GM18502 (cell line): ENCODE results near the gene SLC17A4.
"Not testable (repeated sequence)": the region's sequence is repeated elsewhere in the genome, so short reads cannot be mapped to it uniquely, and the experiment has no call there.

ENCODE experiments used
- ATAC-seq: cut with Tn5 transposase; IDR thresholded peaks from one replicate; pipeline ENCODE4 v1.9.1; 2021; ENCODE audit warnings: mild to moderate bottlenecking; ENCODE audit not compliant: unreplicated experiment, poor library complexity

SLC17A4 gene

GRCh38 chr6:25748601-25749517 is 5.7 kb upstream of the SLC17A4 start:
- not testable (repeated sequence) for ATAC-seq

- ATAC-seq: no peak
These were observed 4.7 kb upstream of the SLC17A4 start for GRCh38 chr6:25749837-25750236.

GRCh38 chr6:25750906-25751305 is 3.6 kb upstream of the SLC17A4 start:
- ATAC-seq: no peak

- no peak for ATAC-seq
These were observed 1.5 kb upstream of the SLC17A4 start for GRCh38 chr6:25753079-25753478.

- ATAC-seq: no peak
These were observed 941 bp downstream of the SLC17A4 start for GRCh38 chr6:25755483-25755882.

GRCh38 chr6:25756382-25757363 is 2.1 kb downstream of the SLC17A4 start:
- no peak for ATAC-seq

- ATAC-seq: no peak
These were observed 3.5 kb downstream of the SLC17A4 start for GRCh38 chr6:25757936-25758642.

- no peak for ATAC-seq
These were observed 10.1 kb downstream of the SLC17A4 start for GRCh38 chr6:25764611-25765010.

GRCh38 chr6:25768566-25768965 is 14.0 kb downstream of the SLC17A4 start:
- ATAC-seq: no peak

GRCh38 chr6:25769983-25770382 is 15.4 kb downstream of the SLC17A4 start:
- ATAC-seq: no peak

- no peak for ATAC-seq
These were observed 19.7 kb downstream of the SLC17A4 start for GRCh38 chr6:25774120-25774715.

- ATAC-seq: no peak
These were observed 22.5 kb downstream of the SLC17A4 start for GRCh38 chr6:25777031-25777430.

GRCh38 chr6:25777856-25778649 is 23.5 kb downstream of the SLC17A4 start:
- no peak for ATAC-seq

- no peak for ATAC-seq
These were observed 26.6 kb downstream of the SLC17A4 start for GRCh38 chr6:25781134-25781533.

GRCh38 chr6:25787428-25787827 is 32.9 kb downstream of the SLC17A4 start:
- ATAC-seq: no peak

GRCh38 chr6:25788305-25788922 is 33.9 kb downstream of the SLC17A4 start:
- no peak for ATAC-seq

GRCh38 chr6:25789475-25789874 is 34.9 kb downstream of the SLC17A4 start:
- no peak for ATAC-seq

- ATAC-seq: no peak
These were observed 37.5 kb downstream of the SLC17A4 start for GRCh38 chr6:25792016-25792415.

GRCh38 chr6:25793970-25794369 is 39.4 kb downstream of the SLC17A4 start:
- ATAC-seq: no peak
